Testis (tissue), 2 donors: ENCODE results near the gene EPHB1.

ENCODE experiments used
- POLR2A ChIP-seq: fragments of 450-650 bp; IDR thresholded peaks from one replicate; pipeline ENCODE4 v1.6.1; 2017; ENCODE audit warnings: antibody characterized with exemption, mild to moderate bottlenecking, moderate library complexity
- TF ChIP-seq, protein P1 (sequence below), 3 experiments: fragments of 450-650 bp in 2 of 3; fragments of 200-600 bp in 1 of 3; sonication (generic) in 1 of 3; IDR thresholded peaks; one replicate each; pipeline ENCODE4 v1.5.1; 2016 to 2019; ENCODE audit warnings: antibody characterized with exemption in 3 of 3, mild to moderate bottlenecking in 2 of 3, moderate library complexity in 1 of 3

- TF ChIP-seq, protein P1, sequence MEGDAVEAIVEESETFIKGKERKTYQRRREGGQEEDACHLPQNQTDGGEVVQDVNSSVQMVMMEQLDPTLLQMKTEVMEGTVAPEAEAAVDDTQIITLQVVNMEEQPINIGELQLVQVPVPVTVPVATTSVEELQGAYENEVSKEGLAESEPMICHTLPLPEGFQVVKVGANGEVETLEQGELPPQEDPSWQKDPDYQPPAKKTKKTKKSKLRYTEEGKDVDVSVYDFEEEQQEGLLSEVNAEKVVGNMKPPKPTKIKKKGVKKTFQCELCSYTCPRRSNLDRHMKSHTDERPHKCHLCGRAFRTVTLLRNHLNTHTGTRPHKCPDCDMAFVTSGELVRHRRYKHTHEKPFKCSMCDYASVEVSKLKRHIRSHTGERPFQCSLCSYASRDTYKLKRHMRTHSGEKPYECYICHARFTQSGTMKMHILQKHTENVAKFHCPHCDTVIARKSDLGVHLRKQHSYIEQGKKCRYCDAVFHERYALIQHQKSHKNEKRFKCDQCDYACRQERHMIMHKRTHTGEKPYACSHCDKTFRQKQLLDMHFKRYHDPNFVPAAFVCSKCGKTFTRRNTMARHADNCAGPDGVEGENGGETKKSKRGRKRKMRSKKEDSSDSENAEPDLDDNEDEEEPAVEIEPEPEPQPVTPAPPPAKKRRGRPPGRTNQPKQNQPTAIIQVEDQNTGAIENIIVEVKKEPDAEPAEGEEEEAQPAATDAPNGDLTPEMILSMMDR (IDR thresholded peaks at IDR 0.05): no peak
- no peak for TF ChIP-seq POLR2A
Measured at GRCh38 chr3:135118792-135119191, 323.7 kb downstream of the EPHB1 start.
